H9 (cell line): ENCODE data around the gene ANKS1B. TPM values are rescaled to one million over a fixed set of nuclear protein-coding genes. Genes with fewer than 3 reads are reported as not detected.

Experiments used
- DNase-seq: peaks from one replicate; pipeline ENCODE4 v3.0.0-alpha.2; 2017
- H2AFZ ChIP-seq: one replicate; pipeline ENCODE4 v1.6.1; 2013; ENCODE audit warnings: mild to moderate bottlenecking, low read length, control low read depth, moderate library complexity
- H2AK5ac ChIP-seq: 2 replicates; pipeline ENCODE4 v1.6.1; 2013; ENCODE audit warnings: low read length, control low read depth, mixed read lengths; ENCODE audit not compliant: insufficient read length
- H2BK120ac ChIP-seq: one replicate; pipeline ENCODE4 v1.6.1; 2013; ENCODE audit warnings: low read depth, mild to moderate bottlenecking, low read length, control low read depth, inconsistent platforms; ENCODE audit not compliant: poor library complexity, severe bottlenecking
- H2BK12ac ChIP-seq: 2 replicates; pipeline ENCODE4 v1.6.1; 2013; ENCODE audit warnings: low read length, control low read depth, mixed read lengths, low read depth; ENCODE audit not compliant: insufficient read length
- H2BK15ac ChIP-seq: 2 replicates; pipeline ENCODE4 v1.6.1; 2013; ENCODE audit warnings: low read depth, low read length, control low read depth
- H2BK20ac ChIP-seq: one replicate; pipeline ENCODE4 v1.6.1; 2013; ENCODE audit warnings: low read depth, mild to moderate bottlenecking, low read length, control low read depth, inconsistent platforms; ENCODE audit not compliant: poor library complexity, severe bottlenecking
- H2BK5ac ChIP-seq: 2 replicates; pipeline ENCODE4 v1.6.1; 2013; ENCODE audit warnings: low read length, control low read depth, mixed read lengths; ENCODE audit not compliant: insufficient read length
- H3K14ac ChIP-seq: 2 replicates; pipeline ENCODE4 v1.6.1; 2013; ENCODE audit warnings: low read length, control low read depth; ENCODE audit not compliant: insufficient read depth
- H3K18ac ChIP-seq: 2 replicates; pipeline ENCODE4 v1.6.1; 2013; ENCODE audit warnings: low read depth, mild to moderate bottlenecking, mixed read lengths, low read length, control low read depth; ENCODE audit not compliant: insufficient read length
- H3K23ac ChIP-seq: 2 replicates; pipeline ENCODE4 v1.6.1; 2013; ENCODE audit warnings: low read length, control low read depth, mixed read lengths, low read depth; ENCODE audit not compliant: insufficient read length
- H3K23me2 ChIP-seq: 2 replicates; pipeline ENCODE4 v1.6.1; 2013; ENCODE audit warnings: low read depth, mild to moderate bottlenecking, mixed read lengths, low read length, control low read depth; ENCODE audit not compliant: insufficient read length, poor library complexity, severe bottlenecking
- H3K27ac ChIP-seq: 2 replicates; pipeline ENCODE4 v1.5.1; 2013; ENCODE audit warnings: low read length, control low read depth, mixed read lengths, low read depth; ENCODE audit not compliant: insufficient read length
- H3K27me3 ChIP-seq: 2 replicates; pipeline ENCODE4 v1.6.1; 2013; ENCODE audit warnings: low read length, control low read depth, inconsistent platforms; ENCODE audit not compliant: insufficient read depth
- H3K4ac ChIP-seq: 2 replicates; pipeline ENCODE4 v1.6.1; 2013; ENCODE audit warnings: low read depth, mild to moderate bottlenecking, control low read depth, inconsistent platforms, low read length, moderate library complexity
- H3K4me1 ChIP-seq: 2 replicates; pipeline ENCODE4 v1.6.1; 2013; ENCODE audit warnings: low read length, control low read depth, inconsistent platforms; ENCODE audit not compliant: insufficient read depth
- H3K4me2 ChIP-seq: 2 replicates; pipeline ENCODE4 v1.6.1; 2013; ENCODE audit warnings: low read length, control low read depth, mixed read lengths; ENCODE audit not compliant: insufficient read length, insufficient read depth
- H3K56ac ChIP-seq: 2 replicates; pipeline ENCODE4 v1.6.1; 2013; ENCODE audit warnings: low read depth, mild to moderate bottlenecking, mixed read lengths, low read length, control low read depth; ENCODE audit not compliant: insufficient read length
- H3K79me1 ChIP-seq: 2 replicates; pipeline ENCODE4 v1.6.1; 2013; ENCODE audit warnings: low read depth, mild to moderate bottlenecking, moderate library complexity, low read length, control low read depth, inconsistent platforms; ENCODE audit not compliant: insufficient read depth, poor library complexity, severe bottlenecking
- H3K79me2 ChIP-seq: 2 replicates; pipeline ENCODE4 v1.6.1; 2013; ENCODE audit warnings: low read length, control low read depth, inconsistent platforms; ENCODE audit not compliant: insufficient read depth
- H3K9ac ChIP-seq: 2 replicates; pipeline ENCODE4 v1.6.1; 2013; ENCODE audit warnings: low read length, control low read depth, mixed read lengths; ENCODE audit not compliant: insufficient read length; ENCODE audit errors: extremely low read depth
- H3K9me3 ChIP-seq: one replicate; pipeline ENCODE4 v1.6.1; 2013; ENCODE audit warnings: low read depth, low read length, inconsistent platforms; ENCODE audit not compliant: control insufficient read depth
- H3T11ph ChIP-seq: one replicate; pipeline ENCODE4 v1.6.1; 2013; ENCODE audit warnings: mild to moderate bottlenecking, low read length, control low read depth, inconsistent platforms
- H4K20me1 ChIP-seq: one replicate; pipeline ENCODE4 v1.6.1; 2013; ENCODE audit not compliant: control insufficient read depth, insufficient read length, insufficient read depth
- H4K5ac ChIP-seq: 2 replicates; pipeline ENCODE4 v1.6.1; 2013; ENCODE audit warnings: low read depth, mild to moderate bottlenecking, mixed read lengths, low read length, control low read depth; ENCODE audit not compliant: insufficient read length
- H4K8ac ChIP-seq: replicated peaks from 2 replicates; pipeline ENCODE4 v1.6.1; 2013; ENCODE audit warnings: low read length, control low read depth, mixed read lengths, low read depth; ENCODE audit not compliant: insufficient read length
- H4K91ac ChIP-seq: 2 replicates; pipeline ENCODE4 v1.6.1; 2013; ENCODE audit warnings: low read depth, mild to moderate bottlenecking, moderate library complexity, mixed read lengths, low read length, control low read depth; ENCODE audit not compliant: insufficient read length
- H3K27ac Mint-ChIP-seq, 3 experiments: 2 replicates in 2 of 3; 3 replicates in 1 of 3; pipeline ENCODE4 v1.8.0; 2020 to 2021; ENCODE audit warnings: mixed read lengths in 3 of 3, mild to moderate bottlenecking in 1 of 3, moderate library complexity in 1 of 3
- H3K27me3 Mint-ChIP-seq: 2 replicates; pipeline ENCODE4 v1.8.0; 2021; ENCODE audit warnings: low read depth, mild to moderate bottlenecking, moderate library complexity, mixed read lengths
- H3K36me3 Mint-ChIP-seq, 3 experiments: 2 replicates in 2 of 3; 3 replicates in 1 of 3; pipeline ENCODE4 v1.8.0; 2020 to 2021; ENCODE audit warnings: low read depth in 3 of 3, mixed read lengths in 3 of 3; ENCODE audit not compliant: insufficient read depth in 1 of 3
- H3K4me1 Mint-ChIP-seq, 2 experiments: 2 replicates each; pipeline ENCODE4 v1.8.0; 2020; ENCODE audit warnings: mixed read lengths in 2 of 2
- H3K4me3 Mint-ChIP-seq, 2 experiments: 2 replicates in 1 of 2; 3 replicates in 1 of 2; pipeline ENCODE4 v1.8.0; 2020 to 2021; ENCODE audit warnings: mild to moderate bottlenecking in 2 of 2, mixed read lengths in 2 of 2, moderate library complexity in 1 of 2
- H3K9me3 Mint-ChIP-seq, 2 experiments: 2 replicates in 1 of 2; 3 replicates in 1 of 2; pipeline ENCODE4 v1.8.0; 2020; ENCODE audit warnings: mild to moderate bottlenecking in 2 of 2, mixed read lengths in 2 of 2, moderate library complexity in 1 of 2
- CTCF ChIP-seq: fragments of 200-600 bp; sonication (generic); conservative IDR thresholded peaks from 3 replicates; pipeline ENCODE4 v1.8.0; 2021; ENCODE audit warnings: antibody characterized with exemption, mild to moderate bottlenecking
- WGBS: extraction: QIAGEN DNeasy Blood & Tissue Kit; methylation state at CpG from one replicate; pipeline ENCODE4 v1.1.7; 2013; ENCODE audit warnings: missing lambda C conversion rate, low lambda C conversion rate, mixed read lengths; ENCODE audit not compliant: insufficient read length; ENCODE audit errors: extremely low coverage; 5-methylcytosine and 5-hydroxymethylcytosine counted together
- total RNA-seq: library from RNA; stranded (reverse); gene quantifications from 2 replicates; pipeline ENCODE4 v1.2.1, GENCODE V29; 2021

Gene ANKS1B
- total RNA-seq, 1 experiment from 2014 or later: 4.1 TPM

DNA sequence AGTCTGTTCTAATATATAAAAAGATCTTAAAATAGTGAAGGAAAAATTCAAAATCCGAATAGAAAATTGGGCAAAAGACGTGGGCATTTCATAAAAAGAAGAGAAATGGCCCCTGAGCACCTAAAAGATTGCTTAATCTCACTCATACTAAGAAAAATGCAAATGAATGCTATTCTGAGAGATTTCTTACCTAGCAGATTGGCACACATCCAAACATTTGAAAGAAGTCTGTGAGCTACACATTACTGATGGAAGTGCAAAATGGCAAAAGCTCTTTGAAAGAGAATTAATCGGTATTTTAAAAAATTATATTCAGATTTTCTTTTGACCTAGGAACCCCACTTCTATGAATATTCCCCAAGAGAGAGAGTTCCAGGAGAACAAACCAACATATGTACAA is 617.6 kb downstream of the ANKS1B start:
- Histone ChIP-seq H3K27me3 (no peaks in the 10 kb centered on the region), H3K9ac (no peak overlapping the region), H3K4me1 (no peaks in the 10 kb centered on the region), H2BK120ac (no peak overlapping the region), H3K23ac (no peak overlapping the region), H3K79me2 (no peaks in the 10 kb centered on the region), H4K91ac (no peak overlapping the region), H3K23me2 (no peaks in the 10 kb centered on the region), H3K79me1 (no peaks in the 10 kb centered on the region), H3K14ac (no peak overlapping the region), H2AK5ac (no peak overlapping the region), H4K8ac (no peak overlapping the region), H2BK12ac (no peak overlapping the region), H3K56ac (no peak overlapping the region), H2AFZ (no peak overlapping the region), H3K18ac (no peak overlapping the region), H3K9me3 (no peaks in the 10 kb centered on the region), H3K27ac (no peak overlapping the region), H3T11ph (no peak overlapping the region), H2BK20ac (no peak overlapping the region), H2BK15ac (no peak overlapping the region), H2BK5ac (no peak overlapping the region), H3K4ac (no peak overlapping the region), H4K5ac (no peak overlapping the region), H3K4me2 (no peak overlapping the region), H4K20me1 (no peaks in the 10 kb centered on the region)
- H3K27me3 Mint-ChIP-seq: no peaks in the 10 kb centered on the region
- TF ChIP-seq CTCF: no peak
- no peak overlapping the region for H3K27ac Mint-ChIP-seq
- no peaks in the 10 kb centered on the region for H3K9me3 Mint-ChIP-seq
- H3K4me1 Mint-ChIP-seq: no peaks in the 10 kb centered on the region
- no peaks in the 10 kb centered on the region for H3K36me3 Mint-ChIP-seq
- no peak overlapping the region for H3K4me3 Mint-ChIP-seq
- WGBS: no CpG with 5 or more reads among the region's 3 CpGs
- DNase-seq: no peak
